Effector CD8-positive, alpha-beta T cell (primary cell): Measurements from ENCODE around the gene IFI35.
"Not testable (repeated sequence)": the region's sequence is repeated elsewhere in the genome, so short reads cannot be mapped to it uniquely, and the experiment has no call there.

Experiments
- DNase-seq: peaks from one replicate; lab custom pipeline; 2025; lab: John Stamatoyannopoulos, UW
- total RNA-seq, 4 experiments: gene quantifications; one replicate each; lab custom pipeline; 2026; lab: John Stamatoyannopoulos, UW

IFI35 gene
- 19.8 to 39.9 (median 31.9) reads per million in 4 experiments for total RNA-seq

DNA sequence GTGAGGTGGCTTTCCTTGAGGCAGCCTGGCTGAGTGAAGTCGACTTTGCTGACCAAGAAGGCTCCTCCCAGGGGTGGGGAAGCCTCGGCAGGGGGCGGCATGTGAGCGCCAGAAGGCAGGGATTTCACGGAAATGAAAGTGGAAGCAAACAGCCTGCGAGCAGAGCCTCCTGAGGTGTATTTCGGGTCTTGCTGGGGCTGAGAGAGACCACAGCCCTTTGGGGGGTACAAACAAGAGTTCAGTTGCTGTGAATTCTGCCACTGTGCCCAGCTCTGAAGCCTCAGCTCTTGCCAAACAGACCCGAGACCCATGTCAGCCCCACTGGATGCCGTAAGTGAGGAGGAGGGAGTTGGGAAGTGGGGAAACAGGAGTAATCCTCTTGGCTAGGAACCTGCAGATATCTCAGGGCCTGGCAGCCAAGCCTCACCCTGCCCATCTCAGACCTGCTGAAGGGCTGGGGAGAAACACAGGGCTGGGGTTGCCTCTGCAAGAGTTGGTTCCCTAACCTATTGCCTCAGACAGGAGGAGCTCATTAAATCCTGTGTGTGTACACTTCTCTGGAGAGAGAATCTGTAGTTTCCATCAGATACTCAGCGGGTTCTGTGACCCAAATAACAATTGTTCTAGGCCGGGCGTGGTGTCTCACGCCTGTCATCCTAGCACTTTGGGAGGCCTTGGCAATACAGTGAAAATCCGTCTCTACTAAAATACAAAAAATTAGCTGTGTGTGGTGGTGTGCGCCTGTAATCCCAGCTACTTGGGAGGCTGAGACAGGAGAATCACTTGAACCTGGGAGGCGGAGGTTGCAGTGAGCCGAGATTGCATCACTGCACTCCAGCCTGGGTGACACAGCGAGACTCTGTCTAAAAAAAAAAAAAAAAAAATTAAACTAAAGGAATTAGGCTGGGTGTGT is at the start of gene IFI35:
TSS of gene IFI35 (plus strand) at position 146 of the 913 bp plus-strand sequence. CDS start at position 310, 164 bp downstream.
- peak; percentile 71 for DNase-seq

- peak; percentile 84 for DNase-seq
Measured at GRCh38 chr17:42964161-42964932, 42.2 kb upstream of the IFI35 start, which contains the start of gene AARSD1. Gene AARSD1, minus strand, starts transcription at chr17:42964454. Its CDS starts 14 bp downstream, at chr17:42964440.

DNA sequence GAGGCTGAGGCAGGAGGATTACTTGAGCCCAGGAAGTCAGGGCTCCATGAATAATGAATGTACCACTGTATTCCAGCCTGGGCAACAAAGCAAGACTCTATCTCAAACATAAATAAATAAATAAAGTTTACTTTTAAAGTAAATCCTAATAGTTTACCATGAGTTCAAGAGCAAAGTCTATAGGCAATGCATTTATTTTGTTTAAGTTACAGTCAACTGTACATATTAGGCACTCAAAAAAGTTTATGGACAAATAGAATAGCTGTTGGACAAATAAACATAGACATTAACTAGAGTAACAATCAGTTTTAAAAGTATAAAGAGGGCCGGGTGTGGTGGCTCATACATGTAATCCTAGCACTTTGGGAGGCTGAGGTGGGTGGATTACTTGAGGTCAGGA is 38.7 kb upstream of the IFI35 start:
- no peak for DNase-seq

DNA sequence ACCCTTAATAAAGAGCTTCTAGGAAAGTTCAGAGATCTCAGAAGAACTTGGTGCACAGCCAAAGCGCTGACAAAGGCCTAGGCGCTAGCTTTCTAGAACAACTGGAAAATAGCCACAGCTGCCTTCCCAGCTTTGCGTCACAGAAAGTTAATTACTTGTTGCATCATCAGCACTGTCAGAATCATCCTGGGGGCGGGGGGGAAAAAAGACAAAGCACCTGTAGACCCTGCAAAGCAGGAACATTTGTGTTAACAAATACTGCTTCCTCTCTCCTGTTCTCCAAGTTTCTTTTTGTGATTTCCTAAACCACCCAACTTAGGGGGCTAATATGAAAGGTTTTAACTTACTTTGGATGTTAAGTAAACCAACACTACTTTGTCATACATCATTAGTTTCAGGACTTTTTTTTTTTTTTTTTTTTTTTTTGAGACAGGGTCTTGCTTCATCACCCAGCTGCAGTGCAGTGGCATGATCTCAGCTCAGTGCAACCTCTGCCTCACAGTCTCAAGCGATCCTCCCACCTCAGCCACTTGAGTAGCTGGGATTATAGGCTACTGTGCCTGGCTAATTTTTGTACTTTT is 37.5 kb upstream of the IFI35 start:
- DNase-seq = no peak

DNA sequence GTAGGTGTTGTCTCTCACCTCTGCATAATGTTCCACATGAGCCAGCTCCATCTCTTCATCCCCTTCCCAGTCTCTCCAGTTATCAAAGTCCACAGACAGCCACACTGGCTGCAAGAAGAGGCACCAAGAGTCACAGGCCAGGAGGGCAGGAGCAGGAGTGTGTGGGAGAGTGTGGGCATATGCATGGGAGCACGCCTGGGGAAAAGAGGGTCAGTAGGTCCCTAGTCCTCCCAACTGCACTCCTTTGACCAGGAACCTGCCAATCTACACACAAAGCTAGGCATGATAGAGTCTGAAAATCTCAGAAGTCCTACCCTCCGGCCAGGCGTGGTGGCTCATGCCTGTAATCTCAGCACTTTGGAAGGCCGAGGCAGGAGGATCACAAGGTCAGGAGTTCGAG is 35.0 kb upstream of the IFI35 start:
- no peak for DNase-seq

GRCh38 chr17:42973323-42973722 is 33.3 kb upstream of the IFI35 start:
- not testable (repeated sequence) for DNase-seq

- DNase-seq = no peak
Measured at GRCh38 chr17:42975265-42975664, 31.3 kb upstream of the IFI35 start.

GRCh38 chr17:42975701-42976100 is 30.9 kb upstream of the IFI35 start:
- DNase-seq = not testable (repeated sequence)

GRCh38 chr17:42979511-42980273 is 26.9 kb upstream of the IFI35 start, which contains the start of gene PTGES3L:
Gene PTGES3L, minus strand, starts transcription at chr17:42980080. Its CDS starts 27 bp downstream, at chr17:42980053.
- peak; percentile 26 for DNase-seq

- peak; percentile 87 for DNase-seq
Measured at GRCh38 chr17:42980274-42980765, 26.3 kb upstream of the IFI35 start, which contains the start of gene RUNDC1. Gene RUNDC1, plus strand, starts transcription at chr17:42980565. Its CDS starts 12 bp downstream, at chr17:42980577.

- peak; percentile 31 for DNase-seq
Measured at GRCh38 chr17:42980766-42981397, 25.7 kb upstream of the IFI35 start.

DNA sequence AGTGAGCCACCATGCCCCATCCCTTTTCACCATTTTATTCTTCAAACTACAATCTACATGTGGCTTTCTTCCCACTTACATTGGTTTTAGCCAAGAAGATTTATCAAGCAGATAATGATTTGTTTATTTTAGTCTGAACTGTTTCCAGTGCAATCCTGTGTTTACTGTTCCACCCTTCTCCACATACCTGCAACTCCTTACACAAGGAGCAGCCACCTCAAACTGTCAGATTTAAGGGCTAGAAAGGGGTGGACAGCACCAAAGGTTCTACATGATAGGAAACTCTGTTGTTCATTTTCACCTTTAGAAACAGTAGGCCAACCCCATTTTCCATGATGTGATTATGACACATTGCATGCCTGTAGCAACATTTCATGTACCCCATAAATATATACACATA is 24.3 kb upstream of the IFI35 start:
- DNase-seq = no peak

- no peak for DNase-seq
Measured at GRCh38 chr17:42985225-42985624, 21.4 kb upstream of the IFI35 start.

DNA sequence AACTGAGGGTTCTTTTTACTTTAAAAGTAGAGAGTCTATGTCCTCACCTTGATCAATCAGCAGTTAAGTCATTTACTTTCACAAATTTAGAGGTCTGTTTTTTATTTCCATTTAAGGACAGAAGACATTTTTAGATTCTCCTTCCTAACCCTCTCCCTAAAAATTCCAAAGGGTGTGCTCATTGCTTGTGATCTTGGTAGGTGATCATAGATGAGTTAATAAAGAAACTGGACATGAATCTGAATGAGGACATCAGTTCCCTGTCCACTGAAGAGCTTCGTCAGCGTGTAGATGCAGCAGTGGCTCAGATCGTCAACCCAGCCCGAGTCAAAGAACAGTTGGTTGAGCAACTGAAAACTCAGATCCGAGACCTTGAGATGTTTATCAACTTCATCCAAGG is 17.4 kb upstream of the IFI35 start:
- DNase-seq = no peak

- no peak for DNase-seq
Measured at GRCh38 chr17:42989726-42990652, 16.6 kb upstream of the IFI35 start.

DNA sequence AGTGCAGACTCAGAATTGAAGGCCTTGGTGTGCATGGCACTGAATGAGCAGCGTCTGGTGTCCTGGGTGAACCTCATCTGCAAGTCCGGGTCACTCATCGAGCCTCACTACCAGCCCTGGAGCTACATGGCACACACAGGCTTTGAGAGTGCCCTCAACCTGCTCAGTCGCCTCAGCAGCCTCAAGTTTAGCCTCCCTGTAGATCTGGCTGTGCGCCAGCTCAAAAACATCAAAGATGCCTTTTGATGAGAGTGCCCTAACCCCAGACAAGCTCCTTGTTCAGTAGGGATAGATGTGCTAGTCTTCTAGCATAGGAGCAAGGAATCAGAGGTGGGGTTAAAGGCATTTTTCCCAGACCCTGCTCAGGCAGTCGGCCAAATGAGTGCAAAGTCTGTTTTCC is 15.1 kb upstream of the IFI35 start:
- DNase-seq = no peak

GRCh38 chr17:42992872-42993271 is 13.7 kb upstream of the IFI35 start:
- DNase-seq = no peak

DNA sequence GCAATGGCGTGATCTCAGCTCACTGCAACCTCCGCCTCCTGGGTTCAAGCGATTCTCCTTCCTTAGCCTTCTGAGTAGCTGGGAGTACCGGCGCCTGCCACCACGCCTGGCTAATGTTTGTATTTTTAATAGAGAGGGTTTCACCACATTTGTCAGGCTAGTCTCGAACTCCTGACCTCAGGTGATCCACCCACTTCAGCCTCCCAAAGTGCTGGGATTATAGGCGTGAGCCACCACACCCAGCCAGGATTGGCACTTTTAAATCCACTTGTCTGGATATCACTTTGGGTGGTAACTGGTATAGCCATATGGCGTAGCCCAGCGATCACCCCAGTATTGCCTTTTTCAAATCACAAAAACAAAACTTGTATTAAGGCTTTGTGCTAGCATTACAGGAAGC is 12.7 kb upstream of the IFI35 start:
- not testable (repeated sequence) for DNase-seq

DNA sequence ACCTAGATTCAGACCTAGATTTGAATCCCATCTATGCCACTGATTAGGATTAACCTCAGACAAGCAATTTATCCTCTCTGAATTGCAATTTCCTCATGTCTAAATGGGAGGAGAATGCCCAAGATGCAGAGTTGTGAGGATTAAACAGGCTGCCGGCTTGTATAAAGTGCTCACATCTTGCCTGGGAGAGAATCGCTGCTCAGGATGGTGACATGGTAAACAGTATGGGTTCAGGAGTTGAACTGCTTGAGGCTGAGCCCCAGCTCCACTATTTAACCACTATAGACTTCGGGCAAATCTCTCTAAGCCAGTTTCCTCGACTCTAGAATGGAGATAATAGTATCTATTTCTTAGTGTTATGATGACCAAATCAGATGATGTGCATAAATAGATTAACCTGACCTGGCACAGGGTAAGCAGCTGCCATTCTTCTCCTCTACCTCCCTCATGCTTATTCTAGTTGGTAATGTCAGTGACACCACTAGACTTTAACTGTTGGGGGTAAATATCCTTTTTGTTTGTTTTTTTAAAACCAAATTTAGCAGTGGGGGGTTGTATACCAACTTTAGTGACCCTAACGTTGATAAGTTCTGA is 9.1 kb upstream of the IFI35 start:
- DNase-seq = no peak
